Osteoblast (primary cell): ENCODE data around the gene C1QA. TPM values are rescaled to one million over a fixed set of nuclear protein-coding genes. Genes with fewer than 3 reads are reported as not detected.

ENCODE experiments used
- DNase-seq: peaks from one replicate; pipeline ENCODE4 v3.0.0; 2011; ENCODE audit warnings: low spot score, mixed read lengths; ENCODE audit not compliant: insufficient read length; ENCODE audit errors: missing footprints
- H2AFZ ChIP-seq: 2 replicates; pipeline ENCODE4 v1.6.0; 2011; ENCODE audit warnings: mild to moderate bottlenecking, low read length
- H3K27ac ChIP-seq: 2 replicates; pipeline ENCODE4 v1.5.1; 2011; ENCODE audit warnings: mild to moderate bottlenecking, low read depth, low read length, moderate library complexity
- H3K27me3 ChIP-seq: 2 replicates; pipeline ENCODE4 v1.6.0; 2012; ENCODE audit warnings: mild to moderate bottlenecking, control low read depth, inconsistent platforms, low read length, moderate library complexity; ENCODE audit not compliant: insufficient read depth
- H3K36me3 ChIP-seq: 2 replicates; pipeline ENCODE4 v1.5.1; 2011; ENCODE audit warnings: mild to moderate bottlenecking, low read length, control low read depth, moderate library complexity; ENCODE audit not compliant: insufficient read depth
- H3K4me1 ChIP-seq: 2 replicates; pipeline ENCODE4 v1.5.1; 2011; ENCODE audit warnings: mild to moderate bottlenecking, low read length, control low read depth, moderate library complexity; ENCODE audit not compliant: insufficient read depth
- H3K4me2 ChIP-seq: 2 replicates; pipeline ENCODE4 v1.6.0; 2011; ENCODE audit warnings: mild to moderate bottlenecking, low read length; ENCODE audit not compliant: insufficient read depth
- H3K4me3 ChIP-seq: fragments of 200-600 bp; sonication (generic); 3 replicates; pipeline ENCODE4 v1.5.1; 2012; ENCODE audit warnings: mild to moderate bottlenecking, low read length, inconsistent platforms; ENCODE audit not compliant: insufficient read depth
- H3K79me2 ChIP-seq: 2 replicates; pipeline ENCODE4 v1.6.0; 2012; ENCODE audit warnings: mild to moderate bottlenecking, low read length, control low read depth, inconsistent platforms; ENCODE audit not compliant: insufficient read depth
- H3K9me3 ChIP-seq: 2 replicates; pipeline ENCODE4 v1.5.1; 2011; ENCODE audit warnings: low read depth, low read length, control low read depth
- H4K20me1 ChIP-seq: 2 replicates; pipeline ENCODE4 v1.6.0; 2012; ENCODE audit warnings: mild to moderate bottlenecking, low read length, control low read depth; ENCODE audit not compliant: insufficient read depth
- total RNA-seq: library from RNA; depleted of rRNA; stranded (reverse); fragments of >200 nt; gene quantifications from 2 replicates; pipeline ENCODE4 v1.2.3, GENCODE V29; 2012
- TF ChIP-seq, protein P1 (sequence below): IDR thresholded peaks from 2 replicates; pipeline ENCODE4 v1.5.1; 2011; ENCODE audit warnings: mild to moderate bottlenecking, low read depth, low read length, moderate library complexity; ENCODE audit errors: extremely low read depth

The C1QA gene
- total RNA-seq, 1 donor, result 1.1 TPM

DNA sequence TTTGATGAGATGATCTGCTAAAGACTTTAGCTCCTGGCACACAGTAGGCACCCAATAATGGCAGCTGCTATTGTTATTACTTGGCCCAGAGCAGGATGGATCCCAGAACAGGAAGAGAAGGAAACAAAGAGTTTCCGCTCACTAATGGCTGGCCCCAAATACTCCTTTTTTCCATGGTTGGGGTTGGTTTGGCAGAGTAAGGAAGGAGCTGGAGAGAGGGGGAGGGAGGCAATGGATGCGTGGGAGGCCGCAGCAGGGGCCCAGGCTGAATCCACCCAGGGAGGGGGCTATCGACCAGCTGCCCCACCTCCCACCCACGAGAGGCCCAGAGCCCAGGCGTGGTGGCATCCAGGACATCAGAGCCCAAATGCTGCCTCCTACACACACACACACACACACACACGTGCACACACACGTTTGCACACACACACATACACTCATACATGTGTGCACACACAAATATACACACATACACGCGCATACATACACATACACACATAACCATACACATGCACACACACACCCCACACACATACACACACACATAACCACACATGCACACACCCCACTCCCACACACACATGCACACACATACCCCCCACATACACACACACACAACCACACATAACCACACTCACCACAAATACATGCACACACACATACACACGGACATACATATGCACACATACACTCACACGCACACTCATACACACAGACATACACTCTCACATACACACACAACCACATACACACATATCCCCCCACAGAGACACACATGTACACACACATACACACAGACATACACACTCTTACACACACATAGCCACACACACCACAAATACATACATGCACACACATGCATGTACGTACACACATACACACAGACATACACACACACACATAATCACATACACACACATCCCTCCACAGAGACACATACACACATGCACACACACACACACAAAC, 41.8 kb downstream of the C1QA start:
- Histone ChIP-seq H4K20me1 (no peaks in the 10 kb centered on the region), H3K27me3 (peaks cover 13% of the 10 kb centered on the region), H3K36me3 (no peaks in the 10 kb centered on the region), H3K4me3 (no peak overlapping the region), H3K4me1 (no peaks in the 10 kb centered on the region), H3K27ac (no peak overlapping the region), H3K4me2 (no peak overlapping the region), H2AFZ (no peak overlapping the region), H3K9me3 (no peaks in the 10 kb centered on the region), H3K79me2 (no peaks in the 10 kb centered on the region)
- TF ChIP-seq, protein P1, sequence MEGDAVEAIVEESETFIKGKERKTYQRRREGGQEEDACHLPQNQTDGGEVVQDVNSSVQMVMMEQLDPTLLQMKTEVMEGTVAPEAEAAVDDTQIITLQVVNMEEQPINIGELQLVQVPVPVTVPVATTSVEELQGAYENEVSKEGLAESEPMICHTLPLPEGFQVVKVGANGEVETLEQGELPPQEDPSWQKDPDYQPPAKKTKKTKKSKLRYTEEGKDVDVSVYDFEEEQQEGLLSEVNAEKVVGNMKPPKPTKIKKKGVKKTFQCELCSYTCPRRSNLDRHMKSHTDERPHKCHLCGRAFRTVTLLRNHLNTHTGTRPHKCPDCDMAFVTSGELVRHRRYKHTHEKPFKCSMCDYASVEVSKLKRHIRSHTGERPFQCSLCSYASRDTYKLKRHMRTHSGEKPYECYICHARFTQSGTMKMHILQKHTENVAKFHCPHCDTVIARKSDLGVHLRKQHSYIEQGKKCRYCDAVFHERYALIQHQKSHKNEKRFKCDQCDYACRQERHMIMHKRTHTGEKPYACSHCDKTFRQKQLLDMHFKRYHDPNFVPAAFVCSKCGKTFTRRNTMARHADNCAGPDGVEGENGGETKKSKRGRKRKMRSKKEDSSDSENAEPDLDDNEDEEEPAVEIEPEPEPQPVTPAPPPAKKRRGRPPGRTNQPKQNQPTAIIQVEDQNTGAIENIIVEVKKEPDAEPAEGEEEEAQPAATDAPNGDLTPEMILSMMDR, result no peak
- no peak for DNase-seq

DNA sequence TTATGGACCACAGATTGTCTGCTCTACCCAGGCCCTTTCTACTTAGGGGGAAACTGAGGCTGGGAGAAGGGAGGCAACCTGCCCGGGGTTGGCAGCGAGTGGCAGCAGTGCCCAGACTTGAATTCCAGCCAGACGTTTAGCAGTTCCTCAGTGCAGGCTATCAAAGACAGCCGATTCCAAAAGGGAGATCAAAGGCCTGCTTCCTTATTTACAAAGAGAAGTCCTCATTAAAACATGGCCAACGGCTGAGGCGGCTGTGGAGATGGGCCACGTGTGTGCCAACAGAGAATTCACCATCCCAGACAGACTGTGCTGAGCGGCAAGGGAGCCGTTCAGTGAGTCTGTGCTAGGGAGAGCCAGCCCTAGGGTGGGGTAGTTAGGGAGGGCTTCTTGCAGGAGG, 44.3 kb downstream of the C1QA start:
- no peaks in the 10 kb centered on the region for H3K79me2 ChIP-seq
- no peaks in the 10 kb centered on the region for H3K36me3 ChIP-seq
- DNase-seq, result no peak
- no peaks in the 10 kb centered on the region for H3K9me3 ChIP-seq
- no peak overlapping the region for H3K27ac ChIP-seq
- H3K27me3 ChIP-seq, result peaks cover 21% of the 10 kb centered on the region
- H2AFZ ChIP-seq, result no peak overlapping the region
- no peaks in the 10 kb centered on the region for H4K20me1 ChIP-seq
- TF ChIP-seq, protein P1, result no peak
- H3K4me3 ChIP-seq, result no peak overlapping the region
- H3K4me1 ChIP-seq, result no peaks in the 10 kb centered on the region
- no peak overlapping the region for H3K4me2 ChIP-seq

DNA sequence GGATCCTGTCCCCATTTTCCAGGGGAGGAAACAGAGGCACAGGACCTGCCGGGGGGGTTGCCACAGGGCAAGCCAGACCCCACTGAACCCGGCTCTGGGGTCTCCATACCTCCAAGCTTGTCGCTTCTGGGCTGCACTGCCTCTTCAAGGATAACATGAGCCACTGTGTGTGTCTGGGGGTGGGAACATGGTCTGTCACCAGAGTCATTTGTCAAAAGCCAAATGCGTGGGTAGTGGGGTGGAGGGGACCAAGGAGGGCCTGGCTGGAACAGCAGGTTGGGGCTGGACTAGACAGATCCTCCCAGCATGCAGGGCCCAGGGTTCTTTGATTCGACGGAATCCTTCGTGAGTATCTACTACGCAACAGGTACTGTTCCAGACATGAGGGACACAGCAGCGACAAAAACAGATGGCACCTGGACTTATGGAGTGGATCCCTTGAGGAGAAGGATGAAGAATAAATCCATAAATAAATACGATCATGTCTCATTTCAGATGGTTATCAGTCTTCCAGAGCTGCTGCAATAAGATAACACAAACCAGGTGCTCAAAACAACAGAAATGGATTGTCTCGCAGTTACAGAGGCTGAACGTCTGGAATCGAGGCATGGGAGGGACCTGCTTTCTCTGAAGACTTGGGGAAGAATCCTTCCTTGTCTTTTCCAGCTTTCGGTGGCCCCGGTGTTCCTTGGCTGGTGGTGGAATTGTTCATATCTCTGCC, 45.3 kb downstream of the C1QA start:
- H3K36me3 ChIP-seq, result no peaks in the 10 kb centered on the region
- DNase-seq, result no peak
- peaks cover 21% of the 10 kb centered on the region for H3K27me3 ChIP-seq
- TF ChIP-seq, protein P1, result no peak
- no peaks in the 10 kb centered on the region for H3K4me1 ChIP-seq
- no peak overlapping the region for H3K4me2 ChIP-seq
- H2AFZ ChIP-seq, result no peak overlapping the region
- H3K27ac ChIP-seq, result no peak overlapping the region
- no peak overlapping the region for H3K4me3 ChIP-seq
- H4K20me1 ChIP-seq, result no peaks in the 10 kb centered on the region
- no peaks in the 10 kb centered on the region for H3K79me2 ChIP-seq
- no peaks in the 10 kb centered on the region for H3K9me3 ChIP-seq

DNA sequence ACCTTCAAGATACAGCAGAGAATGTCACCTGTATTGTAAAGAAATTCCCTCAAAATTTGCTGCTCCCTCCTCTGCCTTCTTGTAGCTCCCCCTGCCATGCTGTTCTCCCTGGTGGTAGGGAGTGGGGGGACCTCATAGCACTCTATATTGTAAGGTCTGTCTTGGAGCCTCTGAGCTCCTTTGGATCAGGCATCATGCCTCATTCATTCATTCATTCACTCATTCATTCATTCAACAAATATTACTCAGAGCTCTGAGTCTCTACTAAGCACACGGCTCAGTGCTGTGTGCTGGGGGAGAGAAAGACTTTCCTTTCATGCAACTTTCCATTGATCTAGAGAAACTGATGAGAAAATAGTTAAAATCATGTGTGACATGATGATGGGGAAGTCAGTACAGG, 47.1 kb downstream of the C1QA start:
- peaks cover 21% of the 10 kb centered on the region for H3K27me3 ChIP-seq
- H3K4me3 ChIP-seq, result no peak overlapping the region
- peak; percentile 73 for DNase-seq
- no peaks in the 10 kb centered on the region for H3K9me3 ChIP-seq
- no peaks in the 10 kb centered on the region for H3K4me1 ChIP-seq
- H4K20me1 ChIP-seq, result no peaks in the 10 kb centered on the region
- no peak overlapping the region for H2AFZ ChIP-seq
- H3K4me2 ChIP-seq, result no peak overlapping the region
- TF ChIP-seq, protein P1, result no peak
- no peaks in the 10 kb centered on the region for H3K36me3 ChIP-seq
- no peaks in the 10 kb centered on the region for H3K79me2 ChIP-seq
- H3K27ac ChIP-seq, result no peak overlapping the region
